ENCODE data around the gene CAMTA1. TPM values are rescaled to one million over a fixed set of nuclear protein-coding genes. Genes with fewer than 3 reads are reported as not detected.

CAMTA1 gene
- polyA plus RNA-seq, 1 donor (not counting 4 experiments of a cell fraction or from before 2014, with no cell fraction given) = 51.4 TPM

DNA sequence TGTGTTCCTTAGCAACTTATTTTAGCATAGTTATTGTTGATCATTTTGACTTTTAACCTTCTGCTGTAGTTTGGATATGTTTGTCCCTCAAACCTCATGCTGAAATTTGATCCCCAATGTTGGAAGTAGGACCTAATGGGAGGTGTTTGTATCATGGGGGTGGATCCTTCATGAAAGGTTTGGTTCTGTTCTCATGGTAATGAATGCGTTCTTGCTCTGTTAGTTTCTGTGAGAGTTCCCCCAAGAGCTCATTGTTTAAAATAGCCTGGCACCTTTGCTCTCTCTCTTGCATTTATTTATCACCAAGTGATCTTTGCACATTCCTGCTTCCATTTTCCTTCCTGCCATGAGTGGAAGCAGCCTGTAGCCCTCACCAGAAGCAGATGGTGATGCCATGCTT lies 613.7 kb downstream of the CAMTA1 start:
- H3K27ac ChIP-seq (ENCODE audit: control insufficient read depth, insufficient read depth, low read length) = no peak overlapping the region
- H3K9ac ChIP-seq (ENCODE audit: control insufficient read depth, extremely low read depth, insufficient read depth, low read length) = no peak overlapping the region
- no peaks in the 10 kb centered on the region for H4K20me1 ChIP-seq (ENCODE audit: control insufficient read depth, extremely low read depth, insufficient read depth, low read length)
- peaks cover 3% of the 10 kb centered on the region for H3K9me3 ChIP-seq (ENCODE audit: control insufficient read depth, low read depth, low read length)
- H3K36me3 ChIP-seq (ENCODE audit: control insufficient read depth in 2 of 2, extremely low read depth in 1 of 2, insufficient read depth in 2 of 2, low read length in 2 of 2) = no peaks in the 10 kb centered on the region
- H3K4me2 ChIP-seq (ENCODE audit: control insufficient read depth, extremely low read depth, insufficient read depth, low read depth, low read length) = no peak overlapping the region
- no peak overlapping the region for H2AFZ ChIP-seq (ENCODE audit: control insufficient read depth, low read length)
- dilution Hi-C loops (cut with MboI; ENCODE audit: extremely low pct_ligation_motif_present, low sequenced_read_pairs) = no loop called here
- H3K4me1 ChIP-seq (ENCODE audit: control insufficient read depth, extremely low read depth, insufficient read depth, low read length) = peaks cover 16% of the 10 kb centered on the region
- no peak for TF ChIP-seq EZH2 (IDR thresholded peaks at IDR 0.05; ENCODE audit: low read length)
- TF ChIP-seq, protein P1, sequence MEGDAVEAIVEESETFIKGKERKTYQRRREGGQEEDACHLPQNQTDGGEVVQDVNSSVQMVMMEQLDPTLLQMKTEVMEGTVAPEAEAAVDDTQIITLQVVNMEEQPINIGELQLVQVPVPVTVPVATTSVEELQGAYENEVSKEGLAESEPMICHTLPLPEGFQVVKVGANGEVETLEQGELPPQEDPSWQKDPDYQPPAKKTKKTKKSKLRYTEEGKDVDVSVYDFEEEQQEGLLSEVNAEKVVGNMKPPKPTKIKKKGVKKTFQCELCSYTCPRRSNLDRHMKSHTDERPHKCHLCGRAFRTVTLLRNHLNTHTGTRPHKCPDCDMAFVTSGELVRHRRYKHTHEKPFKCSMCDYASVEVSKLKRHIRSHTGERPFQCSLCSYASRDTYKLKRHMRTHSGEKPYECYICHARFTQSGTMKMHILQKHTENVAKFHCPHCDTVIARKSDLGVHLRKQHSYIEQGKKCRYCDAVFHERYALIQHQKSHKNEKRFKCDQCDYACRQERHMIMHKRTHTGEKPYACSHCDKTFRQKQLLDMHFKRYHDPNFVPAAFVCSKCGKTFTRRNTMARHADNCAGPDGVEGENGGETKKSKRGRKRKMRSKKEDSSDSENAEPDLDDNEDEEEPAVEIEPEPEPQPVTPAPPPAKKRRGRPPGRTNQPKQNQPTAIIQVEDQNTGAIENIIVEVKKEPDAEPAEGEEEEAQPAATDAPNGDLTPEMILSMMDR (optimal IDR thresholded peaks at IDR 0.05 in 1 of 3, IDR thresholded peaks at IDR 0.05 in 1 of 3, conservative IDR thresholded peaks at IDR 0.05 in 1 of 3; ENCODE audit: extremely low read depth in 1 of 3, insufficient read depth in 2 of 3, low read length in 3 of 3) = no peak
- no peak overlapping the region for H3K4me3 ChIP-seq (ENCODE audit: control insufficient read depth in 2 of 3, extremely low read depth in 1 of 3, insufficient read depth in 2 of 3, low read depth in 1 of 3, low read length in 3 of 3)
- FAIRE-seq (no peak), DNase-seq (ENCODE audit: low read depth, low spot score) (no peak)
- no peaks in the 10 kb centered on the region for H3K27me3 ChIP-seq (ENCODE audit: control insufficient read depth, extremely low read depth, insufficient read depth, low read length)
- H3K9me1 ChIP-seq (ENCODE audit: control insufficient read depth, extremely low read depth, insufficient read depth, low read length) = no peaks in the 10 kb centered on the region
- H3K79me2 ChIP-seq (ENCODE audit: control insufficient read depth, insufficient read depth, low read length) = no peaks in the 10 kb centered on the region

DNA sequence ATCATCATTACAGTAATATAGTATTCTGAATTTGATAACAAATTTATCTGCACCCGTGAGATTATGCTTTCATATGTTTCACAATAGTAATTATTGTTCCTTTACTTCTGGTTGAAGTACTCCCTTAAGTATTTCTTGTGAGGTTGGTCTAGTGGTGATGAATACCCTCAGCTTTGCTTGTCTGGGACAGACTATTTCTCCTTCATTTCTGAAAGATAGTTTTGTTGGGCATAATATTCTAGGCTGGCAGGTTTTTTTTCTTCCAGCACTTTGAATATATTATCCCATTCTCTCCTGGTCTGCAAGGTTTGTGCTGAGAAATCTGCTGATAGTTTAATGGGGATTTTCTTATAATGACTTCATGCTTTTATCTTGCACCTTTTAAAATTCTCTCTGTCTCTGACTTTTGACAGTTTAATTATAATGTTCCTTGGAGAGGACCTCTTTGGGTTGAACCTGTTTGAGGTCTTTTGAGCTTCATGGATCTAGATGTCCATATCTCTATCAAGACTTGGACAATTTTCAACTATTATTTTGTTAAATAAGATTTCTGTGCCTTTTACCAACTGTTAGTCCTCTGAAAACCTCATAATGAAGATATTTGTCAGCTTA lies 614.4 kb downstream of the CAMTA1 start:
- Histone ChIP-seq H3K4me3 (ENCODE audit: control insufficient read depth in 2 of 3, extremely low read depth in 1 of 3, insufficient read depth in 2 of 3, low read depth in 1 of 3, low read length in 3 of 3) (no peak overlapping the region), H3K27me3 (ENCODE audit: control insufficient read depth, extremely low read depth, insufficient read depth, low read length) (no peaks in the 10 kb centered on the region), H3K4me1 (ENCODE audit: control insufficient read depth, extremely low read depth, insufficient read depth, low read length) (peaks cover 16% of the 10 kb centered on the region), H3K9me1 (ENCODE audit: control insufficient read depth, extremely low read depth, insufficient read depth, low read length) (no peaks in the 10 kb centered on the region), H3K27ac (ENCODE audit: control insufficient read depth, insufficient read depth, low read length) (no peak overlapping the region), H2AFZ (ENCODE audit: control insufficient read depth, low read length) (no peak overlapping the region), H4K20me1 (ENCODE audit: control insufficient read depth, extremely low read depth, insufficient read depth, low read length) (no peaks in the 10 kb centered on the region), H3K36me3 (ENCODE audit: control insufficient read depth in 2 of 2, extremely low read depth in 1 of 2, insufficient read depth in 2 of 2, low read length in 2 of 2) (no peaks in the 10 kb centered on the region), H3K9me3 (ENCODE audit: control insufficient read depth, low read depth, low read length) (peaks cover 3% of the 10 kb centered on the region), H3K4me2 (ENCODE audit: control insufficient read depth, extremely low read depth, insufficient read depth, low read depth, low read length) (no peak overlapping the region), H3K79me2 (ENCODE audit: control insufficient read depth, insufficient read depth, low read length) (no peaks in the 10 kb centered on the region), H3K9ac (ENCODE audit: control insufficient read depth, extremely low read depth, insufficient read depth, low read length) (no peak overlapping the region)
- no peak for FAIRE-seq
- DNase-seq (ENCODE audit: low read depth, low spot score) = no peak
- TF ChIP-seq, protein P1 (optimal IDR thresholded peaks at IDR 0.05 in 1 of 3, IDR thresholded peaks at IDR 0.05 in 1 of 3, conservative IDR thresholded peaks at IDR 0.05 in 1 of 3; ENCODE audit: extremely low read depth in 1 of 3, insufficient read depth in 2 of 3, low read length in 3 of 3) = no peak
- TF ChIP-seq EZH2 (IDR thresholded peaks at IDR 0.05; ENCODE audit: low read length) = no peak
- dilution Hi-C loops (cut with MboI; ENCODE audit: extremely low pct_ligation_motif_present, low sequenced_read_pairs) = no loop called here

All from keratinocyte (primary cell).